Peyer's patch (tissue), 4 donors: ENCODE results near the gene KRTAP5-3.

Experiments
- CTCF ChIP-seq, 6 experiments: fragments of 450-650 bp in 4 of 6; fragments of 200-600 bp in 2 of 6; sonication (generic) in 1 of 6; IDR thresholded peaks; one replicate each; pipeline ENCODE4 v1.5.1; 2017 to 2019; ENCODE audit warnings: antibody characterized with exemption in 6 of 6, mild to moderate bottlenecking in 3 of 6, moderate library complexity in 1 of 6
- POLR2A ChIP-seq, 2 donors: fragments of 450-650 bp; IDR thresholded peaks; one replicate each; pipeline ENCODE4 v1.5.1; 2017; ENCODE audit warnings: antibody characterized with exemption in 2 of 2, mild to moderate bottlenecking in 2 of 2, moderate library complexity in 2 of 2

- no peak for TF ChIP-seq CTCF (IDR thresholded peaks at IDR 0.05)
- TF ChIP-seq POLR2A (IDR thresholded peaks at IDR 0.05) = no peak
Measured at GRCh38 chr11:1600626-1601025, 7.6 kb downstream of the KRTAP5-3 start.
